IPS DF 4.7 (cell line): ENCODE measurements around the gene CALD1.

Experiments
- DNase-seq: peaks from one replicate; pipeline ENCODE4 v3.0.0-alpha.2; 2013; ENCODE audit warnings: low spot score; ENCODE audit errors: extremely low read depth

CALD1 gene

GRCh38 chr7:134827436-134827835 lies 48.0 kb downstream of the CALD1 start:
- DNase-seq = no peak

DNA sequence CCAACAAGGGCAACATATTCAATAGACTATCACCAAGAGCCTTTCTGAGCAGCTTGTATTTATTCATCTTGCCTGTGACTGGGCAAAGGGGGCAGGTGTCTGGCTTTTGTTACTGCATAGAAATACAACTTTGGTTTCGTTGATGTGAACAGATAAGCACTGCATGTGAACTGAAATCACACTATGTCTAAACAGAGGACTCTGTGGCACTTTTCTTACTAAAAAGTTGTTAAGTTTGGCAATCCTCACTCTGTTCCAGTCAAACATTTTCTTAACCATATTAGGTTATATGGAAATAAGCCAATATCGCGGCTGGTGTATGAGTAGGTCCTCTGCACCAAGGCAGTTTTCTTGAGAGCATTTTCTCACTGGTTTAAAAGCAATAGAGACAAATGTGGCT lies 48.5 kb downstream of the CALD1 start:
- no peak for DNase-seq

DNA sequence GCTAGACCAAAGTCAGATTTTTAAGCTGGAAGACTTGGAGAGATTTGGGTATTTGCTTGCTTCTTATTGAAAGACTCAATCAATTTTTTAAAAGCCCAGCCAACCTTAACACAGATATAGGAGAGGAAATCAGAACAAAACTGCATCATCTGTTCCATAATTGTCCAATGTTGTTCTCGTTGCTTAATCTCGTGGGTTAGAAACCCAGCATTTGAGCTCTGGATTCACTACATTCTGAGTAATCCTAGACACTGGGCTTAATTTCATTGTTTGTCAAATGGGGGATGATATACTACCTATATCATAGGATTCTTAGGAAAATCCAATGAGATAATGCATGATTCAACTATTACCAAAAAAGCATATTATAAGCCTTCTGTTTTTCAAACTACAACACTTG lies 48.9 kb downstream of the CALD1 start:
- DNase-seq = no peak

- no peak for DNase-seq
These were observed 50.0 kb downstream of the CALD1 start for GRCh38 chr7:134829380-134829986.

- DNase-seq = no peak
These were observed 52.4 kb downstream of the CALD1 start for GRCh38 chr7:134831862-134832261.

- DNase-seq = no peak
These were observed 52.9 kb downstream of the CALD1 start for GRCh38 chr7:134832367-134832766.

DNA sequence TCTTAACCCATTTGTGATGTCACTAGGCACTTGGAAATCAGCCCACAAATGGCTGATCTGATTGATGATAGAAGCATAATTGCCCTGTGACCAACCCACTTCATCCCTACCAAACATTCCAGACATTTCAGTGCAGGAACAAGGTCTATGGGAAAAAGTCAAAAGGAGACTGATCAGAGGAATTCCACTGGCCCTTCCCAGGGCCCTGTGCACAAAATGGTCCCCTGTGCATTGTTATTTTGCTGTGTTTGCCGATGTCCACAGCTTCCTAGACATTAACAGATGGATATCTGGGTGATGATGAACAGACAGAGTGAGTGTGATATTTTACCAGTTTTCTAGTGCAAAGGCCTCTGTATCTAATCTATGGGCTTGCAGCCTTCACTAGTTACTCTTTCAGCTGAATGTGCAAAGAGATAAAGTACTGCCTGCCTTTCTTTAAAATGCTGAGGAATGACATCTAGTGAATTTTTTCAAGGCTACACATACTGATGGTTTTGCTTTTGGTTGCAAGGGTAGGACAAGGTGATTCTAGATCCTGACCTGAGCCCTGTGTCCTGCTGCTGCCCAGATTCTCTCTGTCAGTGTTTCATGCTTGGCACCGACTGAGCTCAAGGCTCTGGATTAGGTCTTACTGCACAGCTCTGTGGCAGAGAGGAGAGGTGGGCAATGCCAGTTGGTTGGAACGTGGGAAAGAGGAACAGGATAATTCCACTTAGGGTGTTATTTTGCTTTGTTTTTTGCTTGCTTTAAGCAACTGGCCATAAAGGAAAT lies 55.4 kb downstream of the CALD1 start:
- no peak for DNase-seq

DNA sequence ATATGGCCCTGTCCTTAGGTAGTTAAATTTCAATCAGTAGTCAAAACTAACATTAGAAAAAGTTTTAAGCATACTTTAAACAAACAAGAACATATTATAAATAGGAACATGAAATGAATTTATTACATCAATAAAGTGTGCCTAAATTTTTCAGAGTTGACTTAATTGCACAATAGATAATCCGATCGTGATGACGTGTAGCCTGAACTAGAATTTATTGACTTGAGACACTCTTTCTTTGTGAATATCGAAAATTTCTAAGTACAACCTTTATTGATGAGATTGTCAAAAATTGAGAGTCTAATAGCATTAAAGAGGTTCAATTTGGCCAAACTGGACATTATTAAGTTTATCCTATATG lies 56.0 kb downstream of the CALD1 start:
- no peak for DNase-seq

DNA sequence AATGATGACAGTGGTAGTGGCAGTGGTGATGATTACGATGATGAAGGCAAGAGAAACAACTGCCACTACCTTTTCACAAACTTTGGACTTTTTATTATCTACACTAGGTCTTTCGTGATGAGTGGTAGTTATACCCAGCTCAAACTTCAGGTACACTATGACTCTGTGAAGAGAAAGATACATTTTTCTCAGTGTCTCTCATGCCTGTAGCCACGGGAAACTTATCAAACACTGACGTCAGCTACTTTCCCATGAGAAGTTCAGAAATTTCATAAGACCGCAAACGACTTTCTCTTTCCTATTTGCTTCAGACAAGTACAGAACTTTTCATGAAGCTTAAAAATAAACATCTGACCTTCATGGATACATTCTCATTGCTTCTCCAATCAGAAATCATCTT lies 57.0 kb downstream of the CALD1 start:
- DNase-seq = no peak

- no peak for DNase-seq
These were observed 59.9 kb downstream of the CALD1 start for GRCh38 chr7:134839298-134839697.

DNA sequence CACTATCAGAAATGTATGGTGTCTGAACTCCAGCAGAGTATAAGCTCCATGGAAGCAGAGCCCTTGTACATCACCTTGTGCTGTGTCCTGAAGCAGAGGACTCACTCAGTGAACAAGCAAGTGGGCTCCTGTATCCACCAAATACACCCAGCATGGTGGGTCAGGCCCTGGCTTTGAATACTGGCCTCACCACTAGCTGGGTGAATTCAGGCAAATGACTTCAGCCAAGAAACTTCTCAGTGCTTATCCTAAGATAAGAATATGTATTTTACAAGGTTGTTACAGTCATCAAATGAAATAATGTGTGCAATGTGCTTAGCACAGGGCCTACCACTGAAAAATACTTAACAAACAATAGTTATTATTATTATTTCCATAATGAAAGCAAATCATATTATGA lies 62.6 kb downstream of the CALD1 start:
- DNase-seq = no peak

DNA sequence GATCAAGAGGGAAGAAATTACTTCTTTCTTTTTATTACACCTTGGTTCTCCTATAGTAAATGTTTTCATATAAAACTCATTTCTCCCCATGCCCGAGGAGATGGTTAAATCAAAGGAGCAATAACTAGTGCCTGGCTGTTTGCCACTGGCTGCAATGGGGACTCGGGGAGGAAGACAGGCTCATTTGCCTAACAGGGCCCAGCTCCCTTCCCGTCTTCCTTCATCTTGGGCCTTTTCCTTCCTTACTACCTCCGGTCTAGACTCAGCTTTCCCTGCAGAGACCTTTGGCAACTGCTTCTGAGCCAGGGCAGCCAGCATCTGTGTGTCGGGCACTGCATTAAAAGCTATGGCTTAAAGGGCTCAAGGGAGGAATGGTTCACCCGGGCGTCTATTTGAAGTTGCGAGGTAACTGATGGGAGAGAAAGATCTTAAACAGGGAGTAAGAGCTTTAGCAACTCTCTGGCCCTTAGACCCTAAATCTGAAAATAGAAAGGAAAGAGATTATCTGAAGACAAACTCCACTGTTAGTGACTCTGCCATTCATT lies 63.5 kb downstream of the CALD1 start:
- no peak for DNase-seq

- DNase-seq = no peak
These were observed 64.8 kb downstream of the CALD1 start for GRCh38 chr7:134844200-134844599.

DNA sequence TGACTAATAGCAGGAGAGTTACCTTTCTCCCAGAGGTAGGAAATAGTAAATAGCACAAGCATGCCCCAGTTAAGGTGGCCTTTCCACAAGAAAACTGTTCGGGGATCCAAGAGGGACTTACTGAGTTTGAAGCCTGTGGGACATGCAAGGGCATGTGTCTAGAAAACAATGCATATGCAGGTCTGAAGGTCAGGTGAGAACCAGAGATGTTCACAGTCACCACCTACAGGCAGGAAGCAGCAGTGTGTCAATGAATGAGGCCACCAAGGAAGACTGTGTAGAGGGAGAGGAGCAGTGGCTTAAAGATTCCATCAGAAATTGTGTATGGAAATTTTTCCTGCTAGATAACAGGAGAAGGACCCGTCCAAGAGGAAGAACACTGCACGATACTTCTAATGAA lies 66.0 kb downstream of the CALD1 start:
- DNase-seq = no peak

GRCh38 chr7:134847851-134848588 lies 68.6 kb downstream of the CALD1 start:
- no peak for DNase-seq

GRCh38 chr7:134850066-134850465 lies 70.6 kb downstream of the CALD1 start:
- no peak for DNase-seq

GRCh38 chr7:134851141-134851540 lies 71.7 kb downstream of the CALD1 start:
- no peak for DNase-seq

DNA sequence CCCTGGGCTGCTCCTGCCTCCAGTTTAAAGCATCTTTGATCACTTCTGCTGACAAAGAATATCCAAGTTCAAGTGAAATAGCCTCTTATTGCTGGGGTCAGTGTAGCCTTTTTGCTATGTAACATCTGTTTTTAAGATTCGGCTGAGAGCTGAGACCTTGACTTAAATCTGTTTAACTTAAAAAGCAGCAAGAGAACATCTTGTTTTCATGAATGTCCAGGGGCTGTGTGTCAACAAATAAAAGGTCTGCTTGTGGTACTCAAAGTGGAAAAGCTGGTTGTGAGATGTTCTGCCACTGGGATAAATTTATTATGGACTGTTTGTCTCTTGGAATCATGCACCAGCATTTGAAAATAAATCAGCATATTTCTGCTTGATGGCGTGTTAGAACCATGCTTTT lies 73.2 kb downstream of the CALD1 start:
- no peak for DNase-seq

- no peak for DNase-seq
These were observed 75.4 kb downstream of the CALD1 start for GRCh38 chr7:134854816-134855215.

- no peak for DNase-seq
These were observed 76.0 kb downstream of the CALD1 start for GRCh38 chr7:134855442-134855841.

- no peak for DNase-seq
These were observed 76.7 kb downstream of the CALD1 start for GRCh38 chr7:134856091-134856490.

- no peak for DNase-seq
These were observed 77.3 kb downstream of the CALD1 start for GRCh38 chr7:134856691-134857090.
